ENCODE results near the gene LOXL1. TPM values are rescaled to one million over a fixed set of nuclear protein-coding genes. Genes with fewer than 3 reads are reported as not detected.
"Not testable (repeated sequence)": the region's sequence is repeated elsewhere in the genome, so short reads cannot be mapped to it uniquely, and the experiment has no call there.

The LOXL1 gene
- polyA plus RNA-seq, 1 of the 3 experiments (the other 2 are of a cell fraction) = 50.3 TPM

DNA sequence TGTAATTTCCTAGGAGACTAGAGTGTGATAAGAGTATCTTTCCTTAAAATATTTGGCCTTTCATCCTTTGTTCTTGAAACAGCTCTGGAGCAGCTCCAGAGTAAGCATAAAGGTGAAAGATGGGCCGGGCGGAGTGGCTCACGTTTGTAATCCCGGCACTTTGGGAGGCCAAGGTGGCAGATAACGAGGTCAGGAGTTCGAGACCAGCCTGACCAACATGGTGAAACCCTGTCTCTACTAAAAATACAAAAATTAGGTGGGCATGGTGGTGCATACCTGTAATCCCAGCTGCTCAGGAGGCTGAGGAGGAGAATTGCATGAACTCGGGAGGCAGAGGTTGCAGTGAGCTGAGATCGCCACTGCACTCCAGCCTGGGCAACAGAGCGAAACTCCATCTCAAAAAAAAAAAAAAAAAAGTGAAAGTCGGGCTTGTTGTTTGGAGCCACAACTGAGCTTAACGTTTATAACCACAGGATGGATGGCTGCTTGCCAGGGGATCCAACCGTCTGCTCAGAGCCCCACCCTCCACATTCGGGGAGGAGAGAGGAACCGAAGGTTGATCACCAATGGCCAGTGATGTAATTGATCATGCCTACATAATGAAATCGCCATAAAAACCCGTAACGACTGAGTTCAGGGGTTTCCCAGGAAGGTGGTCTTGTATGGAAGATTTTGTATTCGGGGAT, 49.3 kb downstream of the LOXL1 start:
- H3K4me3 ChIP-seq (ENCODE audit: low read depth in 2 of 2, low read length in 1 of 2); H3K27ac ChIP-seq (ENCODE audit: low read depth in 2 of 2, low read length in 1 of 2); H3K79me2 ChIP-seq (ENCODE audit: insufficient read depth); H3K9me3 ChIP-seq; H4K20me1 ChIP-seq (ENCODE audit: insufficient read depth); H3K36me3 ChIP-seq (replicated peaks in 1 of 2; ENCODE audit: control insufficient read depth in 1 of 2, insufficient read depth in 2 of 2, low read length in 1 of 2); POLR2A ChIA-PET; H3K4me1 ChIP-seq (ENCODE audit: control insufficient read depth in 1 of 2, insufficient read depth in 2 of 2, low read depth in 1 of 2, low read length in 1 of 2); H2AFZ ChIP-seq (ENCODE audit: low read depth); H3K27me3 ChIP-seq (ENCODE audit: insufficient read depth); H3K4me2 ChIP-seq; H3K9me2 ChIP-seq; H3K9ac ChIP-seq; DNase-seq: not testable (repeated sequence)
- CTCF ChIA-PET = interaction anchor here (0.6 to 14.9 kb wide), 10 partner anchors 8 to 454 kb away, joined by 3 to 280 read pairs (median 4); partner anchors contain the start of genes PML and STOML1
- WGBS (ENCODE audit: low lambda C conversion rate) = 70% methylated on average over 17 of the region's 18 CpGs
- H3F3A ChIP-seq (replicated peaks; ENCODE audit: insufficient read depth) = peaks cover 12% of the 10 kb centered on the region

DNA sequence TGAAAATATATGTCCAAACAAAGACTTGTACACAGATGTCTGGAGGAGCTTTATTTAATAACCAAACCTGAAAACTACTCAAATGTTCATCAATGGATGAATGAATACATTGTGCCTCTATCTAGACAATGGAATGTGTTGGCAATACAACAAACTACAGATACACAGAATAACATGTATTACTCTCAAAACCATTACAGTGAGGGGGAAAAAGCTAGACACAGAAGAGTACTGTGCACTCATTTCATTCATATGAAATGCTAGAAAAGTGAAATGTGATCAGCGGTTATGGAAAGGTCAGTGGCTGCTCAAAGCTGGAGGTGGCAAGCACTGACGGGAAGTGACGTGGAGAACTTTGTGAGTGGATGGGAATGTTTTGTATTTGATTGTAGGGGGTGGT, 52.6 kb downstream of the LOXL1 start:
- Histone ChIP-seq H3K9me3 (no peaks in the 10 kb centered on the region), H3K4me2 (no peak overlapping the region), H2AFZ (ENCODE audit: low read depth) (no peak overlapping the region), H3K27ac (ENCODE audit: low read depth in 2 of 2, low read length in 1 of 2) (no peak overlapping the region), H3K9me2 (no peaks in the 10 kb centered on the region), H4K20me1 (ENCODE audit: insufficient read depth) (no peaks in the 10 kb centered on the region), H3K27me3 (ENCODE audit: insufficient read depth) (no peaks in the 10 kb centered on the region), H3K4me1 (ENCODE audit: control insufficient read depth in 1 of 2, insufficient read depth in 2 of 2, low read depth in 1 of 2, low read length in 1 of 2) (peaks cover 20 to 26% of the 10 kb centered on the region in 2 experiments; a peak in 3 of 4 replicates), H3F3A (replicated peaks; ENCODE audit: insufficient read depth) (peaks cover 25% of the 10 kb centered on the region), H3K4me3 (ENCODE audit: low read depth in 2 of 2, low read length in 1 of 2) (no peak overlapping the region), H3K79me2 (ENCODE audit: insufficient read depth) (no peaks in the 10 kb centered on the region), H3K9ac (no peak overlapping the region), H3K36me3 (replicated peaks in 1 of 2; ENCODE audit: control insufficient read depth in 1 of 2, insufficient read depth in 2 of 2, low read length in 1 of 2) (no peaks in the 10 kb centered on the region)
- ChIA-PET POLR2A (no interaction called here), CTCF (interaction anchor here (1.2 to 2.2 kb wide), 5 partner anchors 13 to 342 kb away, joined by 3 to 9 read pairs (median 6); partner anchors contain the start of gene STOML1)
- WGBS (ENCODE audit: low lambda C conversion rate) = 92% methylated on average over 3 of the region's 3 CpGs
- no peak for TF ChIP-seq SMC3 (IDR thresholded peaks at IDR 0.05; ENCODE audit: low read depth, low read length)
- TF ChIP-seq RCOR1 (IDR thresholded peaks at IDR 0.05; ENCODE audit: low read length) = no peak
- no peak for TF ChIP-seq CHD2 (IDR thresholded peaks at IDR 0.05; ENCODE audit: low read length, partially characterized antibody)
- no peak for TF ChIP-seq JUND (IDR thresholded peaks at IDR 0.05)
- no peak for TF ChIP-seq MXI1 (IDR thresholded peaks at IDR 0.05; ENCODE audit: low read depth, low read length)
- no peak for TF ChIP-seq CTCF (IDR thresholded peaks at IDR 0.05)
- no peak for TF ChIP-seq RXRA (IDR thresholded peaks at IDR 0.05; ENCODE audit: borderline replicate concordance, low read depth)
- no peak for TF ChIP-seq EP300 (IDR thresholded peaks at IDR 0.05; ENCODE audit: borderline replicate concordance in 1 of 2, low read depth in 1 of 2, low read length in 1 of 2)
- TF ChIP-seq YY1 (IDR thresholded peaks at IDR 0.05; ENCODE audit: low read depth) = no peak
- TF ChIP-seq, protein P1, sequence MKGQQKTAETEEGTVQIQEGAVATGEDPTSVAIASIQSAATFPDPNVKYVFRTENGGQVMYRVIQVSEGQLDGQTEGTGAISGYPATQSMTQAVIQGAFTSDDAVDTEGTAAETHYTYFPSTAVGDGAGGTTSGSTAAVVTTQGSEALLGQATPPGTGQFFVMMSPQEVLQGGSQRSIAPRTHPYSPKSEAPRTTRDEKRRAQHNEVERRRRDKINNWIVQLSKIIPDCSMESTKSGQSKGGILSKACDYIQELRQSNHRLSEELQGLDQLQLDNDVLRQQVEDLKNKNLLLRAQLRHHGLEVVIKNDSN (IDR thresholded peaks at IDR 0.05; ENCODE audit: borderline replicate concordance, low read depth) = no peak
- TF ChIP-seq NFIC (IDR thresholded peaks at IDR 0.05; ENCODE audit: borderline replicate concordance) = no peak
- no peak for TF ChIP-seq TAF1 (IDR thresholded peaks at IDR 0.05; ENCODE audit: borderline replicate concordance, low read depth, low read length)
- no peak for TF ChIP-seq ELF1 (IDR thresholded peaks at IDR 0.05)
- TF ChIP-seq EZH2phosphoT487 (IDR thresholded peaks at IDR 0.05; ENCODE audit: borderline replicate concordance, low read depth) = no peak
- TF ChIP-seq MEF2A (IDR thresholded peaks at IDR 0.05; ENCODE audit: borderline replicate concordance, low read depth) = no peak
- TF ChIP-seq FOXM1 (IDR thresholded peaks at IDR 0.05; ENCODE audit: low read depth) = no peak
- TF ChIP-seq TEAD4 (IDR thresholded peaks at IDR 0.05; ENCODE audit: borderline replicate concordance, insufficient read depth) = no peak
- no peak for TF ChIP-seq RAD21 (IDR thresholded peaks at IDR 0.05; ENCODE audit: low read length)
- no peak for DNase-seq
